ENCODE measurements around the gene TSHZ2.

- no peak for TF ChIP-seq CTCF (IDR thresholded peaks at IDR 0.05 in 4 of 5, conservative IDR thresholded peaks at IDR 0.05 in 1 of 5)
- TF ChIP-seq POLR2A (IDR thresholded peaks at IDR 0.05): no peak
Measured at GRCh38 chr20:53510262-53510661, 538.1 kb downstream of the TSHZ2 start.
